Measurements from ENCODE around the gene NPHP4. TPM values are rescaled to one million over a fixed set of nuclear protein-coding genes. Genes with fewer than 3 reads are reported as not detected.

The NPHP4 gene
- total RNA-seq, 4 donors from 2014 or later = 6.7 to 19.9 (median 10.5) TPM

GRCh38 chr1:6008696-6009095, 16.5 kb upstream of the NPHP4 start:
- H3K27me3 ChIP-seq = no peaks in the 10 kb centered on the region
- H3K27ac ChIP-seq = no peak overlapping the region
- in situ Hi-C loops (cut with MboI; ENCODE audit: low pct_ligation_motif_present in 1 of 4, low pct_unique_long_range_greater_than_20kb in 1 of 4, low sequenced_read_pairs in 3 of 4) (no loop called here), intact Hi-C loops (cut with DNase I; ENCODE audit: low total_unique reads) (no loop called here)
- no peaks in the 10 kb centered on the region for H3K4me1 ChIP-seq
- no peaks in the 10 kb centered on the region for H3K9me3 ChIP-seq
- no peak overlapping the region for H3K4me3 ChIP-seq
- TF ChIP-seq POLR2A (IDR thresholded peaks at IDR 0.05) (no peak), EP300 (IDR thresholded peaks at IDR 0.05; ENCODE audit: low read depth) (no peak), POLR2AphosphoS5 (IDR thresholded peaks at IDR 0.05) (no peak), CTCF (IDR thresholded peaks at IDR 0.05) (no peak)
- H3K36me3 ChIP-seq = no peaks in the 10 kb centered on the region
- DNase-seq = no peak
- WGBS, 2 donors (ENCODE audit: low coverage in 1 of 2) = 87% methylated on average over 6 of the region's 6 CpGs; no CpG with 5 or more reads in 1 of the 2 donors

DNA sequence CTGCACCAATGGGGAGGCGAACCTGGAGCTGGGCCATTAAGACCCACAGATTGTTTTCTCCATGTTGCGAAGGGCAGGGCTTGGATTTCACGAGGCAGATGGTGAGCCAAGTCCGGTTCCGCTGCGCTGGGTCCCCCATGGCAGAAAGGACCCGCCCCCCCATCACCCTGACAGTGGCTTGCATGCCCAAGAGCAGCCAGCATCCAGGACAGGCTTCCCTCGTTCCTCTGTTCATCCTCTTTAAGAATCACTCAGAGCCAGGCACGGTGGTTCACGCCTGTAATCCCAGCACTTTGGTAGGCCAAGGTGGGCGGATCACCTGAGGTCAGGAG, 15.8 kb upstream of the NPHP4 start:
- intact Hi-C loops (cut with DNase I; ENCODE audit: low total_unique reads) = no loop called here
- TF ChIP-seq CTCF (IDR thresholded peaks at IDR 0.05) (no peak), POLR2AphosphoS5 (IDR thresholded peaks at IDR 0.05) (no peak)

DNA sequence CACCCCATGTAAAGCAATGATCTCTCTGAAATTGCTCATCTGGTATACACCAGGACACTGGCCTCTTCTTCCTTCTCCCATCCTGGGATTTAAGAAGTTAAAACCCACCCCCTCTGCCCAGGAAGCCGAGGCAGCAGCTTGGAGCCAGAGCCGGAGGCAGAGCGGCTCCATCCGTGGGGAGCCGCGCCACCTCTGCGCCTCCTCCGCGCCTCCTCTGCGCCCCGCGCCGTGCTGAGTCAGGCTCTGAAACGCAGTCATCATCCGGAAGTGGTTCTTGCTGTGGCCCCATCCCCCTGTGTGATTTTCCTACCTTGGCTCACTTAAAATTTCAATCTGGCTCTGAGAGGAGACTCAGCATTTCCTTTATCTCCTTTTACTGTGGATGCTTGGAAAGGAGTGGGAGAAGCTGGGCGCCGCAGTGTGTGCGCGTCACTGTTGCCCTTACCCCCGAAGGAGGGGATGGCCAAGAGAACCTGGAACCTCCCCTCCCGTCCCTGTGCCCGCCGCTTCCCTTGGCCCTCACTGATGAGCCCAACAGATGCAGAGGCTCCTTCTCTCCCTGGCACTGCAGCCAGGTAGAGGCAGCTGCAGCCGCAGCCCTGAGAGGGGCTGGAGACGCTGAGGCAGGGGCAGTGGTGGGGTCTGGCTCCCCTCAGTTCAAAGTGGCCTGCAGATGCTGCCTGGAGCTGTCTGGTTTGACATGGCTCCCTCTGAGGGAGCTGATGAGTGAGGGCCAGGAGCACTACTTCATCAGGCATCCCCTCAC, 15.3 kb upstream of the NPHP4 start:
- TF ChIP-seq POLR2AphosphoS5 (IDR thresholded peaks at IDR 0.05) (no peak), EP300 (IDR thresholded peaks at IDR 0.05; ENCODE audit: low read depth) (no peak), POLR2A (IDR thresholded peaks at IDR 0.05) (no peak), CTCF (IDR thresholded peaks at IDR 0.05) (no peak)
- H3K36me3 ChIP-seq = no peaks in the 10 kb centered on the region
- H3K4me3 ChIP-seq = no peak overlapping the region
- H3K9me3 ChIP-seq = no peaks in the 10 kb centered on the region
- no peak for DNase-seq
- intact Hi-C loops (cut with DNase I; ENCODE audit: low total_unique reads) = no loop called here
- peaks cover 3% of the 10 kb centered on the region for H3K27me3 ChIP-seq
- H3K4me1 ChIP-seq = no peaks in the 10 kb centered on the region
- in situ Hi-C loops (cut with MboI; ENCODE audit: low pct_ligation_motif_present in 1 of 4, low pct_unique_long_range_greater_than_20kb in 1 of 4, low sequenced_read_pairs in 3 of 4) = no loop called here
- WGBS, 2 donors (ENCODE audit: low coverage in 1 of 2) = 87% methylated on average over 24 of the region's 25 CpGs; no CpG with 5 or more reads in 1 of the 2 donors
- H3K27ac ChIP-seq = no peak overlapping the region

More for the DNA sequence above, 15.8 kb upstream of the NPHP4 start:
- no peaks in the 10 kb centered on the region for H3K36me3 ChIP-seq
- no peak overlapping the region for H3K4me3 ChIP-seq
- no peaks in the 10 kb centered on the region for H3K27me3 ChIP-seq
- WGBS, 2 donors (ENCODE audit: low coverage in 1 of 2) = 92% methylated on average over 11 of the region's 11 CpGs; no CpG with 5 or more reads in 1 of the 2 donors
- no peaks in the 10 kb centered on the region for H3K9me3 ChIP-seq
- in situ Hi-C loops (cut with MboI; ENCODE audit: low pct_ligation_motif_present in 1 of 4, low pct_unique_long_range_greater_than_20kb in 1 of 4, low sequenced_read_pairs in 3 of 4) = no loop called here
- H3K4me1 ChIP-seq = no peaks in the 10 kb centered on the region
- no peak overlapping the region for H3K27ac ChIP-seq
- no peak for DNase-seq

DNA sequence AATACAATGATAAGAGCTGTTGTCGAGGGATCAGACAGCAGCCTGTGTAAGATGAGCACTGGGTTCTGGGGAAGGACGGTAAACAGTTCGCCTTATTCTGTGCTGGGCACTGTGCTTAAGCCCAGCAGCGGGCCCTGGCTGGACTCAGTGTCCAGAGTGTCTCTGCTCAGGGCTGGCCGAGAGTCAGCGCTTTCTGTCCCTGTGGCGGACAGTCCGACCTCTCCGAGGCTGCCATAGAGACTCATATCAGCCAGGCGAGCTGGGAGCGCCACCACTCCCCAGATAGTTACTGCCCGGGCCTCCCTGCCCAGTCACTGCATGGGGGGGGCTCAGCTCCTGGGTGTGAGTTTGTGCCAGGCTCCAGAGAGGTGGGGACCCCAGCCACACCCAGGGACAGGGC, 14.7 kb upstream of the NPHP4 start:
- no peak for DNase-seq
- intact Hi-C loops (cut with DNase I; ENCODE audit: low total_unique reads) (no loop called here), in situ Hi-C loops (cut with MboI; ENCODE audit: low pct_ligation_motif_present in 1 of 4, low pct_unique_long_range_greater_than_20kb in 1 of 4, low sequenced_read_pairs in 3 of 4) (no loop called here)
- no peaks in the 10 kb centered on the region for H3K9me3 ChIP-seq
- WGBS, 2 donors (ENCODE audit: low coverage in 1 of 2) = 80 to 90% methylated on average over 2 to 12 of the region's 12 CpGs
- H3K4me1 ChIP-seq = no peaks in the 10 kb centered on the region
- H3K27ac ChIP-seq = no peak overlapping the region
- TF ChIP-seq EP300 (IDR thresholded peaks at IDR 0.05; ENCODE audit: low read depth) = no peak
- TF ChIP-seq CTCF (IDR thresholded peaks at IDR 0.05) = no peak
- no peak for TF ChIP-seq POLR2AphosphoS5 (IDR thresholded peaks at IDR 0.05)
- no peak for TF ChIP-seq POLR2A (IDR thresholded peaks at IDR 0.05)
- no peak overlapping the region for H3K4me3 ChIP-seq
- peaks cover 3% of the 10 kb centered on the region for H3K27me3 ChIP-seq
- no peaks in the 10 kb centered on the region for H3K36me3 ChIP-seq

Measured in transverse colon (tissue), 4 donors.